HepG2 (cell line): ENCODE data around the gene JPH3. TPM values are rescaled to one million over a fixed set of nuclear protein-coding genes. Genes with fewer than 3 reads are reported as not detected.

Experiments used
- ATAC-seq: fragments of 200-7000 bp; cut with Tn5 transposase; 3 replicates; pipeline ENCODE4 v1.9.1; 2020; ENCODE audit warnings: mild to moderate bottlenecking, moderate library complexity
- BruUV-seq: library from RNA; stranded (reverse); fragments of 400-500 nt; replicated peaks from 2 replicates; lab custom pipeline; 2021; lab: Mats Ljungman, UMichigan
- CTCF ChIA-PET: fragments of 300-600 bp; formaldehyde crosslinking; extraction: SDS; loops from one replicate; lab custom pipeline; 2021; ENCODE audit warnings: low total read pairs, inconsistent platforms, low intra/inter-chr PET ratio; lab: Yijun Ruan, JAX
- POLR2A ChIA-PET: fragments of 350-600 bp; sonication (Branson Sonifier 250); formaldehyde crosslinking; loops from one replicate; lab custom pipeline; 2020; ENCODE audit warnings: antibody characterized with exemption, inconsistent platforms; lab: Yijun Ruan, JAX
- DNase-seq: peaks from one replicate; pipeline ENCODE4 v3.0.0-alpha.2; 2015; ENCODE audit warnings: low spot score
- FAIRE-seq: peaks from 3 replicates; lab custom pipeline; 2011; peaks lifted over from hg19 to GRCh38; lab: Jason Lieb, UNC
- H2AFZ ChIP-seq: one replicate; pipeline ENCODE4 v1.6.1; 2011; ENCODE audit warnings: low read length, inconsistent platforms
- H3K27ac ChIP-seq: fragments of 300-600 bp; 3 replicates; pipeline ENCODE4 v1.8.0; 2011; ENCODE audit warnings: mixed run types, mild to moderate bottlenecking, mixed read lengths, low read length, inconsistent platforms; ENCODE audit not compliant: insufficient read depth; ENCODE audit errors: extremely low read length
- H3K27me3 ChIP-seq, 2 experiments: fragments of 200-600 bp in 1 of 2; 2 replicates in 1 of 2; 3 replicates in 1 of 2; pipeline versions ENCODE4 v1.6.0 to v1.8.0; 2011; ENCODE audit warnings: low read length in 2 of 2, mild to moderate bottlenecking in 2 of 2, moderate library complexity in 2 of 2, inconsistent platforms in 1 of 2; ENCODE audit not compliant: insufficient read depth in 2 of 2, control insufficient read depth in 1 of 2
- H3K36me3 ChIP-seq, 2 experiments: fragments of 200-600 bp in 1 of 2; replicated peaks in 1 of 2; 2 replicates in 1 of 2; 3 replicates in 1 of 2; pipeline versions ENCODE4 v1.5.1 to v1.8.0; 2011; ENCODE audit warnings: low read length in 2 of 2, inconsistent platforms in 1 of 2; ENCODE audit not compliant: insufficient read depth in 2 of 2, control insufficient read depth in 1 of 2
- H3K4me1 ChIP-seq: 2 replicates; pipeline ENCODE4 v1.5.1; 2012; ENCODE audit warnings: low read length, inconsistent platforms; ENCODE audit not compliant: insufficient read depth
- H3K4me2 ChIP-seq: 2 replicates; pipeline ENCODE4 v1.6.0; 2011; ENCODE audit warnings: low read depth, low read length, inconsistent platforms
- H3K4me3 ChIP-seq, 3 experiments: fragments of 200-600 bp in 1 of 3; sonication (generic), shearing (Covaris generic) in 1 of 3; replicated peaks in 1 of 3; 2 replicates each; pipeline ENCODE4 v1.5.1; 2011 to 2016; ENCODE audit warnings: low read length in 3 of 3, inconsistent platforms in 2 of 3, low read depth in 2 of 3, mild to moderate bottlenecking in 2 of 3, control low read depth in 1 of 3, mixed read lengths in 1 of 3; ENCODE audit not compliant: insufficient read depth in 1 of 3
- H3K79me2 ChIP-seq: one replicate; pipeline ENCODE4 v1.6.1; 2011; ENCODE audit warnings: low read length, inconsistent platforms; ENCODE audit not compliant: insufficient read depth
- H3K9ac ChIP-seq: 2 replicates; pipeline ENCODE4 v1.6.0; 2011; ENCODE audit warnings: mild to moderate bottlenecking, low read depth, low read length, inconsistent platforms; ENCODE audit not compliant: insufficient read depth
- H3K9me3 ChIP-seq: 2 replicates; pipeline ENCODE4 v1.5.1; 2012; ENCODE audit warnings: mild to moderate bottlenecking, low read length
- H4K20me1 ChIP-seq: 2 replicates; pipeline ENCODE4 v1.6.0; 2011; ENCODE audit warnings: inconsistent platforms, mild to moderate bottlenecking, low read length, moderate library complexity; ENCODE audit not compliant: insufficient read depth
- NCOA2 ChIP-seq: sonication (generic); formaldehyde crosslinking; IDR thresholded peaks from 2 replicates; pipeline ENCODE4 v1.8.0; 2022; ENCODE audit warnings: inconsistent platforms
- ZBTB10 ChIP-seq: sonication (generic); formaldehyde crosslinking; IDR thresholded peaks from 2 replicates; pipeline ENCODE4 v1.4.0; 2020; ENCODE audit warnings: missing genetic modification reagents, borderline replicate concordance
- ZNF121 ChIP-seq: sonication (generic); formaldehyde crosslinking; IDR thresholded peaks from 2 replicates; pipeline ENCODE4 v1.5.0; 2020; ENCODE audit warnings: mild to moderate bottlenecking, missing genetic modification reagents
- ZNF44 ChIP-seq: sonication (generic); formaldehyde crosslinking; IDR thresholded peaks from 2 replicates; pipeline ENCODE4 v1.5.1; 2020; ENCODE audit warnings: mild to moderate bottlenecking, missing genetic modification reagents
- WGBS: methylation state at CpG from one replicate; pipeline ENCODE4 v1.1.6; 2017; ENCODE audit warnings: low lambda C conversion rate; 5-methylcytosine and 5-hydroxymethylcytosine counted together
- in situ Hi-C: cut with HindIII; loops from 2 replicates; pipeline ENCODE4 v1.10.0; 2017; ENCODE audit warnings: low pct_unique_long_range_greater_than_20kb; ENCODE audit not compliant: extremely low pct_ligation_motif_present
- intact Hi-C: fragments of 100-400 bp; cut with micrococcal nuclease; formaldehyde crosslinking; loops from one replicate; pipeline ENCODE4 v1.10.0; 2022; ENCODE audit not compliant: unreplicated experiment
- polyA plus RNA-seq, 8 experiments: library from polyadenylated mRNA; depleted of rRNA in 3 of 8; stranded (reverse) in 7 of 8; unstranded in 1 of 8; fragments of >200 nt; fragmentation: Illumina TruSeq in 4 of 8; extraction: Trizol in 4 of 8; gene quantifications; 2 replicates each; pipeline versions ENCODE4 v1.2.1 to v1.2.3, GENCODE V29; 2011 to 2016; ENCODE audit warnings: low read depth in 4 of 8, missing spikeins in 1 of 8, mixed read lengths in 1 of 8; ENCODE audit not compliant: insufficient read depth in 1 of 8
- total RNA-seq, 5 experiments: library from RNA; depleted of rRNA; stranded (reverse); fragments of >200 nt; fragmentation: Illumina TruSeq; extraction: Trizol; gene quantifications; 2 replicates each; pipeline ENCODE4 v1.2.3, GENCODE V29; 2016; ENCODE audit warnings: low read depth in 1 of 5
- TF ChIP-seq, protein P1 (sequence below): sonication (generic); formaldehyde crosslinking; conservative IDR thresholded peaks from 2 replicates; pipeline ENCODE4 v1.4.0; 2020; ENCODE audit warnings: missing genetic modification reagents

JPH3 gene
- total and polyA plus RNA-seq, 2 of the 13 experiments (the other 11 are each of a cell fraction or from before 2014, with no cell fraction given): not detected

DNA sequence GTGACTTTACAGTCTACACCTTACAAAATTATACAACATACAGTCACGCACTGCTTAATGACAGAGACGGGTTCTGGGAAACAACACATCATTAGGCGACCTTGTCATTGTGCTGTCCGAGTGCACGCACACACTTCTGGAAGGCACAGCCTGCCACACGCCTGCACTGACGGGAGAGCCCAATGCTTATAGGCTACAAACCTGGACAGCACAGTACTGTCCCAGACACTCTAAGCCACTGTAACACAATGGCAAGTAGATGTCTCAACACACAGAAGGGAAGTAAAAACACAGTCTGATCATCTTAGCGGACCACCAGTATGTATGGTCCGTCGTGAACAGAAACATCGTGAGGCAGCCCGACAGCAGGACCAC, 133.7 kb downstream of the JPH3 start:
- Histone ChIP-seq H3K27ac (no peak overlapping the region), H2AFZ (no peak overlapping the region), H4K20me1 (no peaks in the 10 kb centered on the region), H3K9ac (no peak overlapping the region), H3K79me2 (peaks cover 6% of the 10 kb centered on the region), H3K4me2 (no peak overlapping the region), H3K27me3 (no peaks in the 10 kb centered on the region; a peak in 1 of 5 replicates), H3K36me3 (peaks cover 20 to 39% of the 10 kb centered on the region in 2 experiments; a peak in 4 of 5 replicates), H3K4me3 (no peak overlapping the region), H3K4me1 (no peaks in the 10 kb centered on the region), H3K9me3 (no peaks in the 10 kb centered on the region)
- intact Hi-C loops: no loop called here
- ATAC-seq (no peak), FAIRE-seq (no peak), DNase-seq (no peak)
- ChIA-PET CTCF (no interaction called here), POLR2A (no interaction called here)
- 98% methylated on average over 12 of the region's 12 CpGs for WGBS
- in situ Hi-C loops: no loop called here
- TF ChIP-seq NCOA2 (CRISPR knock-in tag) (no peak), ZNF121 (peak; percentile 67; the same call in 1 of the 2 replicates)
- BruUV-seq: no TSS peak

GRCh38 chr16:87739801-87740200, 137.5 kb downstream of the JPH3 start:
- CTCF ChIA-PET: no interaction called here
- Histone ChIP-seq H2AFZ (no peak overlapping the region), H3K9ac (no peak overlapping the region), H3K9me3 (no peaks in the 10 kb centered on the region), H3K27ac (no peak overlapping the region), H3K79me2 (peaks cover 6% of the 10 kb centered on the region), H3K4me2 (no peak overlapping the region), H3K36me3 (peaks cover 18 to 48% of the 10 kb centered on the region in 2 experiments), H3K4me3 (no peak overlapping the region), H3K4me1 (no peaks in the 10 kb centered on the region), H3K27me3 (no peaks in the 10 kb centered on the region; a peak in 1 of 5 replicates), H4K20me1 (no peaks in the 10 kb centered on the region)
- BruUV-seq: no TSS peak
- intact Hi-C loops: no loop called here
- in situ Hi-C loops: no loop called here
- ATAC-seq (no peak), DNase-seq (no peak), FAIRE-seq (no peak)
- TF ChIP-seq ZNF44 (no peak), ZBTB10 (no peak)
- TF ChIP-seq, protein P1, sequence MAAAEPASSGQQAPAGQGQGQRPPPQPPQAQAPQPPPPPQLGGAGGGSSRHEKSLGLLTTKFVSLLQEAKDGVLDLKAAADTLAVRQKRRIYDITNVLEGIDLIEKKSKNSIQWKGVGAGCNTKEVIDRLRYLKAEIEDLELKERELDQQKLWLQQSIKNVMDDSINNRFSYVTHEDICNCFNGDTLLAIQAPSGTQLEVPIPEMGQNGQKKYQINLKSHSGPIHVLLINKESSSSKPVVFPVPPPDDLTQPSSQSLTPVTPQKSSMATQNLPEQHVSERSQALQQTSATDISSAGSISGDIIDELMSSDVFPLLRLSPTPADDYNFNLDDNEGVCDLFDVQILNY (CRISPR knock-in tag): no peak
- WGBS: 93% methylated on average over 8 of the region's 8 CpGs
- POLR2A ChIA-PET: no interaction called here
